Measurements from ENCODE around the gene TRIM54. TPM values are rescaled to one million over a fixed set of nuclear protein-coding genes. Genes with fewer than 3 reads are reported as not detected.

The TRIM54 gene
- total RNA-seq, 4 donors from 2014 or later, result 219 to 554 (median 427) TPM

- peaks cover 0 to 33% of the 10 kb centered on the region in 2 donors for H3K36me3 ChIP-seq
- TF ChIP-seq, protein P1, sequence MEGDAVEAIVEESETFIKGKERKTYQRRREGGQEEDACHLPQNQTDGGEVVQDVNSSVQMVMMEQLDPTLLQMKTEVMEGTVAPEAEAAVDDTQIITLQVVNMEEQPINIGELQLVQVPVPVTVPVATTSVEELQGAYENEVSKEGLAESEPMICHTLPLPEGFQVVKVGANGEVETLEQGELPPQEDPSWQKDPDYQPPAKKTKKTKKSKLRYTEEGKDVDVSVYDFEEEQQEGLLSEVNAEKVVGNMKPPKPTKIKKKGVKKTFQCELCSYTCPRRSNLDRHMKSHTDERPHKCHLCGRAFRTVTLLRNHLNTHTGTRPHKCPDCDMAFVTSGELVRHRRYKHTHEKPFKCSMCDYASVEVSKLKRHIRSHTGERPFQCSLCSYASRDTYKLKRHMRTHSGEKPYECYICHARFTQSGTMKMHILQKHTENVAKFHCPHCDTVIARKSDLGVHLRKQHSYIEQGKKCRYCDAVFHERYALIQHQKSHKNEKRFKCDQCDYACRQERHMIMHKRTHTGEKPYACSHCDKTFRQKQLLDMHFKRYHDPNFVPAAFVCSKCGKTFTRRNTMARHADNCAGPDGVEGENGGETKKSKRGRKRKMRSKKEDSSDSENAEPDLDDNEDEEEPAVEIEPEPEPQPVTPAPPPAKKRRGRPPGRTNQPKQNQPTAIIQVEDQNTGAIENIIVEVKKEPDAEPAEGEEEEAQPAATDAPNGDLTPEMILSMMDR (IDR thresholded peaks at IDR 0.05 in 4 of 5, conservative IDR thresholded peaks at IDR 0.05 in 1 of 5), result no peak
- TF ChIP-seq POLR2A (IDR thresholded peaks at IDR 0.05), result no peak
- no peak overlapping the region for H3K4me3 ChIP-seq
- in situ Hi-C loops (cut with MboI; ENCODE audit: low sequenced_read_pairs in 4 of 4) (no loop called here), intact Hi-C loops (cut with DNase I; ENCODE audit: low total_unique reads) (no loop called here)
- peak overlapping the region; percentile 58 to 97 (median 74) for H3K27ac ChIP-seq
- peaks cover 14 to 18% of the 10 kb centered on the region in 2 donors for H3K4me1 ChIP-seq
- peaks cover 0 to 4% (median 2%) of the 10 kb centered on the region in 3 donors for H3K27me3 ChIP-seq
- ATAC-seq (no peak), DNase-seq (no peak)
- no peaks in the 10 kb centered on the region for H3K9me3 ChIP-seq
These were observed 25.0 kb downstream of the TRIM54 start for GRCh38 chr2:27307287-27307544.

GRCh38 chr2:27307545-27308358, 25.5 kb downstream of the TRIM54 start:
- intact Hi-C loops (cut with DNase I; ENCODE audit: low total_unique reads), result no loop called here

DNA sequence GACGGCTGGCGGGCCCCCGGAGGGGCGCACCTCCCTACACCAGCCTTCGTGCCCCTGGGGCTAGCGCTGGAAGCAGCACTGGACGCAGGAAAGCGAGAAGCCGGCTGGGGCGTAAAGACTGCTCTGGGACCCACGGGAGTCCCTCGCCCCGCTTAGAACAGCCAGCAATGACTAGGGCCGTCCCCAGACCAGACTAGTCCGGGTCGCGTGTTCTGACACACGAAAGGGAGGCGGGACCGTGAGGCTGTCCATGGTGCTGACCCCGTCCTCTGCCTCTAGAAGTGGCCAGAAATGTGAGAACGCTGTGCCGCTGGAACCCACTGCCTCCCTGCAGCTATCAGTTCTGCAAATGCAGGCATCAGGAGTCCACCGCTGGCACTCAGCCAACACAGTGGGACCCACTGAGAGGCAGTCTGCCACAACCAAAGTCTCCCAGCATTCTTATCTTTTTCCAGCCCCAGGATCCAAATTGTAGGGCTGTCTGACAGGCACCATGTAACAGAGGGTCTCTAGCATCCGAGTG, 26.2 kb downstream of the TRIM54 start, which contains the start of gene UCN:
TSS of gene UCN (minus strand) at position 87 of the 523 bp plus-strand sequence. CDS start 550 bp downstream, outside the sequence.
- Histone ChIP-seq H3K4me1 (peaks cover 4 to 10% of the 10 kb centered on the region in 2 donors), H3K27ac (peak within 1 kb of the TSS; percentile 58 to 97 (median 74)), H3K4me3 (no peak within 1 kb of the TSS), H3K36me3 (peaks cover 0 to 33% of the 10 kb centered on the region in 2 donors), H3K9me3 (no peaks in the 10 kb centered on the region), H3K27me3 (peaks cover 0 to 4% (median 2%) of the 10 kb centered on the region in 3 donors)
- ATAC-seq (peak in 1 of 2 donors; percentile 10), DNase-seq (no peak)
- in situ Hi-C loops (cut with MboI; ENCODE audit: low sequenced_read_pairs in 4 of 4), result no loop called here
- intact Hi-C loops (cut with DNase I; ENCODE audit: low total_unique reads), result no loop called here
- TF ChIP-seq, protein P1 (IDR thresholded peaks at IDR 0.05 in 4 of 5, conservative IDR thresholded peaks at IDR 0.05 in 1 of 5), result no peak
- no peak for TF ChIP-seq POLR2A (IDR thresholded peaks at IDR 0.05)

More at GRCh38 chr2:27307545-27308358, 25.5 kb downstream of the TRIM54 start:
- Histone ChIP-seq H3K27me3 (peaks cover 0 to 4% (median 2%) of the 10 kb centered on the region in 3 donors), H3K27ac (peak overlapping the region; percentile 58 to 97 (median 74)), H3K4me1 (peaks cover 10 to 14% of the 10 kb centered on the region in 2 donors), H3K36me3 (peaks cover 0 to 33% of the 10 kb centered on the region in 2 donors), H3K4me3 (no peak overlapping the region), H3K9me3 (no peaks in the 10 kb centered on the region)
- no peak for ATAC-seq
- in situ Hi-C loops (cut with MboI; ENCODE audit: low sequenced_read_pairs in 4 of 4), result no loop called here
- TF ChIP-seq POLR2A (IDR thresholded peaks at IDR 0.05), result no peak
- DNase-seq, result no peak

GRCh38 chr2:27309651-27310050, 27.4 kb downstream of the TRIM54 start:
- H3K4me1 ChIP-seq, result peaks cover 4 to 14% of the 10 kb centered on the region in 2 donors
- ATAC-seq (no peak), DNase-seq (no peak)
- TF ChIP-seq POLR2A (IDR thresholded peaks at IDR 0.05), result peak in 1 of 2 donors; percentile 3
- TF ChIP-seq, protein P1 (IDR thresholded peaks at IDR 0.05 in 4 of 5, conservative IDR thresholded peaks at IDR 0.05 in 1 of 5), result no peak
- peaks cover 0 to 28% of the 10 kb centered on the region in 2 donors for H3K36me3 ChIP-seq
- H3K4me3 ChIP-seq, result no peak overlapping the region
- peaks cover 0 to 4% (median 2%) of the 10 kb centered on the region in 3 donors for H3K27me3 ChIP-seq
- in situ Hi-C loops (cut with MboI; ENCODE audit: low sequenced_read_pairs in 4 of 4) (no loop called here), intact Hi-C loops (cut with DNase I; ENCODE audit: low total_unique reads) (no loop called here)
- peak overlapping the region in 3 of 4 donors; percentile 3 to 97 (median 30) for H3K27ac ChIP-seq
- H3K9me3 ChIP-seq, result no peaks in the 10 kb centered on the region

GRCh38 chr2:27312152-27312551, 29.9 kb downstream of the TRIM54 start:
- DNase-seq (no peak), ATAC-seq (no peak)
- TF ChIP-seq, protein P1 (IDR thresholded peaks at IDR 0.05 in 4 of 5, conservative IDR thresholded peaks at IDR 0.05 in 1 of 5), result no peak
- TF ChIP-seq POLR2A (IDR thresholded peaks at IDR 0.05), result no peak
- no peak overlapping the region for H3K4me3 ChIP-seq
- in situ Hi-C loops (cut with MboI; ENCODE audit: low sequenced_read_pairs in 4 of 4), result no loop called here
- H3K27ac ChIP-seq, result peak overlapping the region; percentile 39 to 97 (median 48)
- peaks cover 15 to 25% of the 10 kb centered on the region in 2 donors for H3K4me1 ChIP-seq
- H3K27me3 ChIP-seq, result peaks cover 0 to under 1% (median 0%) of the 10 kb centered on the region in 3 donors
- H3K36me3 ChIP-seq, result peaks cover 0 to 3% of the 10 kb centered on the region in 2 donors
- H3K9me3 ChIP-seq, result no peaks in the 10 kb centered on the region
- intact Hi-C loops (cut with DNase I; ENCODE audit: low total_unique reads), result no loop called here
